GM19452 (cell line): ENCODE results near the gene SMPD1.

Experiments
- ATAC-seq: cut with Tn5 transposase; IDR thresholded peaks from one replicate; pipeline ENCODE4 v1.9.1; 2021; ENCODE audit not compliant: unreplicated experiment

Gene SMPD1

GRCh38 chr11:6389905-6390717 is at the start of gene SMPD1:
Gene SMPD1, plus strand, starts transcription at chr11:6390474. Its CDS starts 125 bp downstream, at chr11:6390599.
- peak; percentile 97 for ATAC-seq

DNA sequence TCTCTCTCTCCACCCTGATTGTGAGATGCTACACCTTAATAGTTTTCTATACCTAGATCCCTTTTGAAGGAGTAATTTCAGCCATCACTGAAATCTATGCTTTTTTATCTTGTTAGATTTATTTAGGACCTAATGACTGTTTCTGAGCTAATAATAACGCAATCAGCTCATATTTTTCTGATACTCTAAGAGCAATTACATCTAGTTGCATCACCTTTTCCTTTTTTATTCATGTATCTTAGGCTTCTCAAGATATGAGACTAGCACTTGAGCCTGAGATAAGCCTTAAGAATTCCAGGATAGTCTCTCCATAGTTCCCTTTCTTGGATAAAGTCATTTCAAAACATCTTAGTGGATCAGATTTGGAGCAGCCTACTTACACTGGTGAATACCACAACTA is 44.9 kb upstream of the SMPD1 start:
- no peak for ATAC-seq

- no peak for ATAC-seq
These were observed 40.2 kb upstream of the SMPD1 start for GRCh38 chr11:6350043-6350442.

GRCh38 chr11:6350486-6350885 is 39.8 kb upstream of the SMPD1 start:
- no peak for ATAC-seq

DNA sequence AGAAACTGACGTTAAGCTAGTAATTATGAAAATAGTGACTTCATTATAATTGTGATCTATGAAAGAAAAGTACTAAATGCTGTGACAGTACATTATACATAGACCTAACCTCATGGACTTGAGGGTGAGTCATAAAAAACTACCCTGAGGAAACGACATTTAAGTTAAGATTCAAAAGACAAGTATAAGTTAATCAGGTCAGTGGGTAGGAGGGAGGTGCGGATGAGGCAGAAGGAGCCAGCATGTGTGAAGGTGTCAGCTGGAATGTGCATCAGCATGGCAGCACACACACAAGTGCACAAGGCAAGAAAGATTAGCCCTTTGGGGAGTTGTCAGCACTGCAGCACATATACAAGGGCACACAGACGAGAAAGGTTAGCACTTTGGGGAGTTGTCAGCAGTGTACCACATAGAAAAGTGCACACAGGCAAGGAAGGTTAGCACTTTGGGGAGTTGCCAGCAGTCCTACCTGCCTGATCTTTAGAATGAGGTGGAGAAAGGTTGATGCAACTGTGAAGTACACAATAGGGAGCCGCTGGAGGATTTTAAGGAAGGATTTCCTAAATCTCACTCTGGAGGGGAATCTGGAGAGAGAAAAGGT is 38.4 kb upstream of the SMPD1 start:
- no peak for ATAC-seq

- ATAC-seq, result peak; percentile 76
These were observed 36.8 kb upstream of the SMPD1 start for GRCh38 chr11:6353367-6353987.

DNA sequence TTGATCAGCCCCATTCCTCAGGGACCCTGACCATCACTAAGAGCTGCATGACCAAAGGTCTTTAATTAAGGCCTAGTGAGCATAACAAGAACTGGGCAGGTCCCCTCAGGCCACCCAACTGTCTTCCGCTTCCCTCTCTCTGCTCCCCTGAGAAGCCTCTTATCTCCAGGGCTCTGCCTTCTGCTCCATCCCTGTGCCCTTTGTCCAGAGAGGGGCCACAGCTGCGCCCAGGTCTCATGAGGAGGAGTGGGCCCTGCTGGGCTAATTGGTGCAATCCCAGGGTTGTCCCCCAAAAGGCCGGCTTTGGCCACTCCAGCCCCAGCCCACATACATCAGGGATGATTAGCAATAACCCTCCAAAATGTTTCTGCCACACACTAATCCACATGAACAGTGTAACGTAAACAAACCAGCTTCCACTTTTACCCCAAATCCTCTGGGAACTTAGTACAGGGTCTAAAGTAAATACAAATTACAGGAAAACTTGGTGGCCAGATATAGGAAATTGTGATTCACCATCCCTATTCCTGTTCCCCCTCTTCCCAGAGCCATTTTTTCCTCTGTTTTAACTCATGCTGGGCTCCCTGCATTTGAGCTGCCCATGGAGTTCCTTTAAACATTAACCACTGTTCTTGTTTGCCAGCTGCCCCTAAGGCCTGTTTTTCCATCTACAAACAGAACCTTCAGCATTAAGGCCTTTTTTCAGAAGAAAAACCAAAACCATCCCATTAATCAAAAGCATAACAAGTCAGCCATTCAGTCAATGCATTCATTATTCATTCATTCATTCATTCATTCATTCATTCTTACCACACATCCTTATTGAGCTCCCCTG is 35.4 kb upstream of the SMPD1 start:
- ATAC-seq, result no peak

DNA sequence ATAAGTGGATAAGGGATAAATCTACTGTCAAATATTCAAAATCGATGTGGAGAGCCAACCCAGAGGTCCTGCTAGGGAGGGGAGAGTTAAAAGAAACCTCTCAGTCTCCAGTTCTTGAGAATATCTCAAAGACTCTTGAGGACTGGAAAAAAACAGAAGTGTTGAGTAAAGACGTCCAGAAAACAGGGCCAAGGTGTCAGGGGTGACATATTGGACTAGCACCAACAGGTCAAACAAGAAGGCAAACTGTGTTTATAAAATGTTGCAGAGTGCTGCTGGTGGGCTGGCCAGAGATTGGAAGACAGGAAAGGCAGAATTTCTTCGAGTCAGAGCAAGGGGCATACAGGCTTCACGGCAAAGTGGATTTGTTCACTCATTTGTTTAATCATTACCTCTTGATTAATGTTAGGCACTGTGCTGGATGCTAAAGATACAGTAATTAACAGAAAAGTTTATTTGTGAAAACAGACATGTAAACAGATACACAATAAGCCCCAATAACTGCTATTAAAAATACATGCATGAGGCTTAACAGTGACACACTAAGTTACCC is 33.7 kb upstream of the SMPD1 start:
- ATAC-seq, result no peak

- no peak for ATAC-seq
These were observed 33.1 kb upstream of the SMPD1 start for GRCh38 chr11:6357222-6357621.

DNA sequence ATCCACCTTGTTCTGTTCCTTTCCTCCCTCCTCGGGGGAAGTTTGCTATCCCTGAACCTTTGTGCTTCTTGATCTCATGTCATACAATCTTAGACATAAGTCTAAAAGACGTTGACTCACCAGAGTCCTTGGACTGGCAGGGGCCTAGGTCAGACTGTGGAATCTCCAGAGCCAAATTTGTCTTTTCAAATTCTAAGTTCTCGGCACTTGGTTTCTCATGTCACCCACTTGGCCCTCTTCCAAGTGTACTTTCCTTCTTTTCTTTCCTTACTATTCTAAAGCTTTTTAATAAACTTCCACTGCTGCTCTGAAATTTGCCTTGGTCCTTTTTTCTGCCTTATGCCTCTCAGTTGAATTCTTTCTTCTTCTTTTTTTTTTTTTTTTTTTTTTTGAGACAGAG is 30.1 kb upstream of the SMPD1 start:
- ATAC-seq, result no peak

GRCh38 chr11:6362185-6362872 is 27.9 kb upstream of the SMPD1 start:
- ATAC-seq, result no peak

DNA sequence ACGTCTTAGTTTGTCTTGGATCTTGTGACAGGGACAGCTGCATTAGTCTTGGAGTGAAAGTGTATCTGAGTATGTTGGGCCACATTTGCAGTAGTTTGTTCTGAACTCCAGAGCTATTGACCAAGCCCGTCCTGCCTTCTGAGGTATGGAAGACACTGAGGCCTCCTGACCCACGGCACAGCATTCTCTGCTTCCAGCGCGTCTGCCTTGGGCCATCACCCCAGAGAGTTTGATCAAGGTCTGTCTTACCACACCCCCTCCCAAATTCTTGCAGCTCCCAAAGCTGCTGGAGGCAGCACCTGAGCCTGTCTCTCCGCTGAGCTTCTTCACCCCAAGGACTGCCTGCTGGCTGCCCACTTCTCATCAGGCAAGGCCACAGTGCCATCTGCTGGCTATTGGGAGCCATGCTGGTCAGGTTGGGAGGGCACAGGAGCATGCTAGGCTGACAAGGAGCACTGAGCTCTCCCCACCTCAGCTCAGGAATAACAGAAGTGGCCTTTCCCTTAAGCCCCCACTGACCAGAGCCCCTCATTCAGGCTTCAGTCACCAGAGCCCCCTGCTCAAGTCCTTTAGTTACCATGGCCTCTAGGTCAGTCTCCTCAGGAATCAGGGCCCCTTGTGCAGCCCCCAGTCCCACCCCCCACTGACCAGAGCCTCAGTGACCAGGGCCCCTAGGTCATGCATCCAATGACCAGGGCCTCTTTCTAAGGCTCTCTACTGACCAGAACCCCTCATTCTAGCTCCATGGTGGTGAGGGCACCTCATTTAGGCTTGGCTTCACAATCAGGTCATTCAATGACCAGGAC is 27.2 kb upstream of the SMPD1 start:
- ATAC-seq, result no peak

DNA sequence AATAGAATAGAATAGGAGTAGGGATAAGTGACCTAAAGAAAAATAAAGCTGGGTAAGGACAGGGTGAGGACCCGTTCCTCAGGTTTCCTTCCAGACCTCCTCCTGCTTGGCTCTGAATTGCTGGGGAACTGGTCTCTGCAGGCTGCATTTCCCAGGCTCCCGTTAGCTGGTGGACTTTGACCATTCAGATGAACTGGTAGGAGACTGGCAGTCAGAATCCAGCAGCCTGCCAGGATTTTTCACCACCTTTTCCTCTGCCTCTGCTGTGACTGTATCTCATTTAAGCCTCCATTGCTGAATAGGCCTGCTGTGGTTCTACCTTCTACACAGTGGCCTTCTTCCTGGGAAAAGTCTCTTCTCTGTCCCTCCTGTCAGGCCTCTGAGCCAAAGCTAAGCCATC is 24.6 kb upstream of the SMPD1 start:
- ATAC-seq, result no peak

DNA sequence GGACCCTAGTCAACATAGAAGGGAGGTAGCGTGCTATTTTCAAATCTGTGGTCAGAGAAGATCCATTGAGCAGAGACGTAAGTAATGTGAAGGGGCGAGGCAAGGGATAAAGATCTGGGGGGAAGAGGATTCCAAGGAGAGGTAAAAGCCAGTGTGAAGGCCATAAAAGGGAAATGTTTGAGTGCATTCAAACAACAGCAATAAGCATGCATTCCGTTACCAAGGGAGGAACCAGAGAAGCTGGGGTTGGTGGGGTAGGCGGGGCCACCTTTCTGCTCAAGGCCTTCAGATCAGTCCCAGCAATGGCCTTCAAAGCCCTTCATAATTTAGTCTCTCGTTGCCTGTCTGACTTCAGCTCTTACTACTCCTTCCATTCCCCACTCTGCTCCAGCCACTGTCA is 18.4 kb upstream of the SMPD1 start:
- ATAC-seq, result no peak

- no peak for ATAC-seq
These were observed 12.2 kb upstream of the SMPD1 start for GRCh38 chr11:6377902-6378639.

DNA sequence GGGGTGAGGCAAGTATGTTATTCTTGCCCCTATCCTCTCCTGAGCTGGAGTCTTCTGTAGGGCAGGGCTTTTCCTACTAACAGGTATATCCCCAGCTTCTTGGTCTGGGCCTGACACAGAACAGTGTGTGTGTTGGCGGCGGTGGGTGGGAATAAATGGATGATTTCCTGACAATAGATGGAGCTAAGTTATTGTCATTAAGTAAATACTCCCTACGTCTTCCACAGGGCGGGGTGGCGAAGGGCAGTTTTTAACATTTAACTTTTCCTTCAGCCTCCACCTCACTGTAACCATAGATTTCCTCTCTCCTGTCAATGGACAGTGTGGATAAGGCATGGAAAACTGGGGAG is 11.7 kb upstream of the SMPD1 start:
- no peak for ATAC-seq

GRCh38 chr11:6385046-6385777 is 5.1 kb upstream of the SMPD1 start:
- ATAC-seq, result no peak

DNA sequence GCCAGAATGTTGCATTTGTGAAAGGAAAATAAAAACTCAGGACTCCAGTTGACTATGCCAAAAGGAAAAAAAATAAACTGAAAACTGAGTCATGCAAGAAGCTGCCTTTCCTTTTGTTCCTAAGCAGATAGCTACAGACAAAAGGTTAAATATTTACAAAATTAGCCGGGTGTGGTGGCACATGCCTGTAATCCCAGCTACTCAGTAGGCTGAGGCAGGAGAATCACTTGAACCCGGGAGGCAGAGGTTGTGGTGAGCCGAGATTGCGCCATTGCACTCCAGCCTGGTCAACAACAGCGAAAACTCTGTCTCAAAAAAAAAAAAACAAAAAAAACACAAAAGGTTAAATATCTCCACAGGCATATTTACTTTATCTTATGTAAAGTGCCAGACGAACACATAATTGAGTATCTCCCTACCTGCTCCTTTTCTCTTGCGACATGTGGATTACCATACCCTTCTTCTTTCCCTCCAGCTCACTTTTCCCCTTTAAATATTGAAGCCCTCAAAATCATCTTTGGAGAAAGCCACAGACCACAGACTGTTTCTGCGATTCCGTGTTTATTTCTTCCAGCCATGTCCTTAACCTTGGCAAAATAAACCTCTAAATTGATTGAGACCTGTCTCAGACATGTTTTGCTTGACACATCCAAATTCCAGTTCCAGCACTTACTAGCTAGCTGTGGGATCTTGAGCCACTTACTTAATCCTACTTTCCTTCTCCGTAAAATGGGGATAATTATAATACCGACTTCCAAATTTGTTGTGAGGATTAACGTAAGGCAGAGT is 2.3 kb upstream of the SMPD1 start:
- ATAC-seq, result no peak
